HEK293 (cell line): ENCODE data around the gene ANTKMT.
A peak's percentile ranks its signal among the peaks of the same experiment; 100 is the strongest.

ENCODE experiments used
- BCL11A ChIP-seq: fragments of 450-650 bp; formaldehyde crosslinking; IDR thresholded peaks from 2 replicates; pipeline ENCODE4 v1.5.1; 2016; ENCODE audit warnings: low read depth, missing biosample characterization, missing genetic modification characterization
- EGR2 ChIP-seq: fragments of 450-650 bp; formaldehyde crosslinking; IDR thresholded peaks from 2 replicates; pipeline ENCODE4 v1.5.1; 2016; ENCODE audit warnings: low read depth, missing biosample characterization, missing genetic modification characterization
- ELK4 ChIP-seq: IDR thresholded peaks from 2 replicates; pipeline ENCODE4 v1.6.1; 2011; ENCODE audit warnings: mild to moderate bottlenecking, low read depth, low read length, borderline replicate concordance
- KLF1 ChIP-seq: fragments of 450-650 bp; formaldehyde crosslinking; IDR thresholded peaks from 2 replicates; pipeline ENCODE4 v1.5.1; 2016; ENCODE audit warnings: missing biosample characterization, missing genetic modification characterization
- SP2 ChIP-seq: fragments of 450-650 bp; formaldehyde crosslinking; IDR thresholded peaks from 2 replicates; pipeline ENCODE4 v1.5.1; 2016; ENCODE audit warnings: missing biosample characterization, missing genetic modification characterization
- ZBTB44 ChIP-seq: fragments of 450-650 bp; IDR thresholded peaks from 2 replicates; pipeline ENCODE4 v1.5.1; 2018; ENCODE audit warnings: missing biosample characterization, mild to moderate bottlenecking, missing genetic modification characterization
- ZNF157 ChIP-seq: fragments of 450-650 bp; formaldehyde crosslinking; IDR thresholded peaks from 2 replicates; pipeline ENCODE4 v1.5.1; 2016; ENCODE audit warnings: missing biosample characterization, missing genetic modification characterization
- ZNF2 ChIP-seq: fragments of 450-650 bp; formaldehyde crosslinking; IDR thresholded peaks from 2 replicates; pipeline ENCODE4 v1.5.1; 2016; ENCODE audit warnings: missing biosample characterization, missing genetic modification characterization
- ZNF214 ChIP-seq: fragments of 450-650 bp; formaldehyde crosslinking; IDR thresholded peaks from 2 replicates; pipeline ENCODE4 v1.5.1; 2017; ENCODE audit warnings: missing biosample characterization, mild to moderate bottlenecking, missing genetic modification characterization, borderline replicate concordance
- ZNF24 ChIP-seq: fragments of 450-650 bp; formaldehyde crosslinking; IDR thresholded peaks from 2 replicates; pipeline ENCODE4 v1.5.1; 2016; ENCODE audit warnings: missing biosample characterization, missing genetic modification characterization
- ZNF248 ChIP-seq: fragments of 450-650 bp; formaldehyde crosslinking; IDR thresholded peaks from 2 replicates; pipeline ENCODE4 v1.5.1; 2017; ENCODE audit warnings: missing biosample characterization, missing genetic modification characterization
- ZNF335 ChIP-seq: fragments of 450-650 bp; formaldehyde crosslinking; conservative IDR thresholded peaks from 2 replicates; pipeline ENCODE4 v1.5.1; 2016; ENCODE audit warnings: missing biosample characterization, missing genetic modification characterization
- ZNF366 ChIP-seq: fragments of 450-650 bp; formaldehyde crosslinking; conservative IDR thresholded peaks from 2 replicates; pipeline ENCODE4 v1.5.1; 2016; ENCODE audit warnings: missing biosample characterization, missing genetic modification characterization
- ZNF433 ChIP-seq: fragments of 450-650 bp; formaldehyde crosslinking; IDR thresholded peaks from 2 replicates; pipeline ENCODE4 v1.5.1; 2016; ENCODE audit warnings: missing biosample characterization, missing genetic modification characterization, low read depth
- ZNF510 ChIP-seq: fragments of 450-650 bp; formaldehyde crosslinking; IDR thresholded peaks from 2 replicates; pipeline ENCODE4 v1.5.1; 2018; ENCODE audit warnings: mild to moderate bottlenecking, missing genetic modification characterization, missing biosample characterization; ENCODE audit not compliant: insufficient replicate concordance
- ZNF580 ChIP-seq: fragments of 450-650 bp; formaldehyde crosslinking; IDR thresholded peaks from 2 replicates; pipeline ENCODE4 v1.5.1; 2016; ENCODE audit warnings: missing biosample characterization, missing genetic modification characterization
- ZNF596 ChIP-seq: fragments of 450-650 bp; IDR thresholded peaks from 2 replicates; pipeline ENCODE4 v1.5.0; 2018; ENCODE audit warnings: missing biosample characterization, mild to moderate bottlenecking, missing genetic modification characterization, moderate library complexity
- ZNF621 ChIP-seq: fragments of 450-650 bp; formaldehyde crosslinking; IDR thresholded peaks from 2 replicates; pipeline ENCODE4 v1.5.1; 2017; ENCODE audit warnings: missing biosample characterization, missing genetic modification characterization
- ZNF624 ChIP-seq: fragments of 450-650 bp; formaldehyde crosslinking; IDR thresholded peaks from 2 replicates; pipeline ENCODE4 v1.5.1; 2017; ENCODE audit warnings: missing biosample characterization, missing genetic modification characterization
- ZNF660 ChIP-seq: fragments of 450-650 bp; IDR thresholded peaks from 2 replicates; pipeline ENCODE4 v1.5.1; 2018; ENCODE audit warnings: missing biosample characterization, mild to moderate bottlenecking, missing genetic modification characterization
- ZSCAN4 ChIP-seq: fragments of 450-650 bp; formaldehyde crosslinking; IDR thresholded peaks from 2 replicates; pipeline ENCODE4 v1.5.1; 2017; ENCODE audit warnings: missing biosample characterization, missing genetic modification characterization
- ZXDB ChIP-seq: fragments of 450-650 bp; formaldehyde crosslinking; IDR thresholded peaks from 2 replicates; pipeline ENCODE4 v1.5.1; 2016; ENCODE audit warnings: missing biosample characterization, missing genetic modification characterization
- TF ChIP-seq, protein P1 (sequence below): fragments of 450-650 bp; formaldehyde crosslinking; IDR thresholded peaks from 2 replicates; pipeline ENCODE4 v1.5.1; 2016; ENCODE audit warnings: missing biosample characterization, missing genetic modification characterization
- TF ChIP-seq, protein P2 (sequence below): fragments of 450-650 bp; formaldehyde crosslinking; IDR thresholded peaks from 2 replicates; pipeline ENCODE4 v1.5.1; 2017; ENCODE audit warnings: missing biosample characterization, missing genetic modification characterization
- TF ChIP-seq, protein P3 (sequence below): fragments of 450-650 bp; formaldehyde crosslinking; IDR thresholded peaks from 2 replicates; pipeline ENCODE4 v1.5.1; 2016; ENCODE audit warnings: missing biosample characterization, missing genetic modification characterization
- TF ChIP-seq, protein P4 (sequence below): fragments of 450-650 bp; formaldehyde crosslinking; IDR thresholded peaks from 2 replicates; pipeline ENCODE4 v1.5.1; 2017; ENCODE audit warnings: missing biosample characterization, missing genetic modification characterization

The ANTKMT gene

GRCh38 chr16:681746-682427 lies 39.1 kb upstream of the ANTKMT start (continued):
- TF ChIP-seq ZNF580 (peak; percentile 32; the same call in 1 of the 2 replicates), ZNF335 (tag by site-specific recombination) (no peak), ZSCAN4 (tag by site-specific recombination) (peak; percentile 25; the same call in 1 of the 2 replicates), ZNF24 (tag by site-specific recombination) (0 out of 2 replicates have a peak, but pooled peaks have one; percentile 18), ZNF433 (tag by site-specific recombination) (no peak), SP2 (tag by site-specific recombination) (no peak), ZBTB44 (tag by site-specific recombination) (0 out of 2 replicates have a peak, but pooled peaks have one; percentile 47), ELK4 (no peak), ZNF157 (tag by site-specific recombination) (no peak), ZXDB (tag by site-specific recombination) (peak; percentile 82), ZNF214 (tag by site-specific recombination) (no peak), ZNF621 (tag by site-specific recombination) (no peak), ZNF660 (no peak), ZNF248 (no peak), ZNF366 (tag by site-specific recombination) (no peak), KLF1 (peak; percentile 72), EGR2 (tag by site-specific recombination) (peak; percentile 90), ZNF596 (tag by site-specific recombination) (no peak), ZNF510 (tag by site-specific recombination) (no peak), ZNF2 (tag by site-specific recombination) (0 out of 2 replicates have a peak, but pooled peaks have one; percentile 58), ZNF624 (tag by site-specific recombination) (no peak), BCL11A (tag by site-specific recombination) (peak; percentile 85)
- TF ChIP-seq, protein P1, sequence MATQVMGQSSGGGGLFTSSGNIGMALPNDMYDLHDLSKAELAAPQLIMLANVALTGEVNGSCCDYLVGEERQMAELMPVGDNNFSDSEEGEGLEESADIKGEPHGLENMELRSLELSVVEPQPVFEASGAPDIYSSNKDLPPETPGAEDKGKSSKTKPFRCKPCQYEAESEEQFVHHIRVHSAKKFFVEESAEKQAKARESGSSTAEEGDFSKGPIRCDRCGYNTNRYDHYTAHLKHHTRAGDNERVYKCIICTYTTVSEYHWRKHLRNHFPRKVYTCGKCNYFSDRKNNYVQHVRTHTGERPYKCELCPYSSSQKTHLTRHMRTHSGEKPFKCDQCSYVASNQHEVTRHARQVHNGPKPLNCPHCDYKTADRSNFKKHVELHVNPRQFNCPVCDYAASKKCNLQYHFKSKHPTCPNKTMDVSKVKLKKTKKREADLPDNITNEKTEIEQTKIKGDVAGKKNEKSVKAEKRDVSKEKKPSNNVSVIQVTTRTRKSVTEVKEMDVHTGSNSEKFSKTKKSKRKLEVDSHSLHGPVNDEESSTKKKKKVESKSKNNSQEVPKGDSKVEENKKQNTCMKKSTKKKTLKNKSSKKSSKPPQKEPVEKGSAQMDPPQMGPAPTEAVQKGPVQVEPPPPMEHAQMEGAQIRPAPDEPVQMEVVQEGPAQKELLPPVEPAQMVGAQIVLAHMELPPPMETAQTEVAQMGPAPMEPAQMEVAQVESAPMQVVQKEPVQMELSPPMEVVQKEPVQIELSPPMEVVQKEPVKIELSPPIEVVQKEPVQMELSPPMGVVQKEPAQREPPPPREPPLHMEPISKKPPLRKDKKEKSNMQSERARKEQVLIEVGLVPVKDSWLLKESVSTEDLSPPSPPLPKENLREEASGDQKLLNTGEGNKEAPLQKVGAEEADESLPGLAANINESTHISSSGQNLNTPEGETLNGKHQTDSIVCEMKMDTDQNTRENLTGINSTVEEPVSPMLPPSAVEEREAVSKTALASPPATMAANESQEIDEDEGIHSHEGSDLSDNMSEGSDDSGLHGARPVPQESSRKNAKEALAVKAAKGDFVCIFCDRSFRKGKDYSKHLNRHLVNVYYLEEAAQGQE (tag by site-specific recombination) = no peak
- TF ChIP-seq, protein P2, sequence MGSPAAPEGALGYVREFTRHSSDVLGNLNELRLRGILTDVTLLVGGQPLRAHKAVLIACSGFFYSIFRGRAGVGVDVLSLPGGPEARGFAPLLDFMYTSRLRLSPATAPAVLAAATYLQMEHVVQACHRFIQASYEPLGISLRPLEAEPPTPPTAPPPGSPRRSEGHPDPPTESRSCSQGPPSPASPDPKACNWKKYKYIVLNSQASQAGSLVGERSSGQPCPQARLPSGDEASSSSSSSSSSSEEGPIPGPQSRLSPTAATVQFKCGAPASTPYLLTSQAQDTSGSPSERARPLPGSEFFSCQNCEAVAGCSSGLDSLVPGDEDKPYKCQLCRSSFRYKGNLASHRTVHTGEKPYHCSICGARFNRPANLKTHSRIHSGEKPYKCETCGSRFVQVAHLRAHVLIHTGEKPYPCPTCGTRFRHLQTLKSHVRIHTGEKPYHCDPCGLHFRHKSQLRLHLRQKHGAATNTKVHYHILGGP (tag by site-specific recombination) = no peak
- TF ChIP-seq, protein P3, sequence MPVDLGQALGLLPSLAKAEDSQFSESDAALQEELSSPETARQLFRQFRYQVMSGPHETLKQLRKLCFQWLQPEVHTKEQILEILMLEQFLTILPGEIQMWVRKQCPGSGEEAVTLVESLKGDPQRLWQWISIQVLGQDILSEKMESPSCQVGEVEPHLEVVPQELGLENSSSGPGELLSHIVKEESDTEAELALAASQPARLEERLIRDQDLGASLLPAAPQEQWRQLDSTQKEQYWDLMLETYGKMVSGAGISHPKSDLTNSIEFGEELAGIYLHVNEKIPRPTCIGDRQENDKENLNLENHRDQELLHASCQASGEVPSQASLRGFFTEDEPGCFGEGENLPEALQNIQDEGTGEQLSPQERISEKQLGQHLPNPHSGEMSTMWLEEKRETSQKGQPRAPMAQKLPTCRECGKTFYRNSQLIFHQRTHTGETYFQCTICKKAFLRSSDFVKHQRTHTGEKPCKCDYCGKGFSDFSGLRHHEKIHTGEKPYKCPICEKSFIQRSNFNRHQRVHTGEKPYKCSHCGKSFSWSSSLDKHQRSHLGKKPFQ (tag by site-specific recombination) = peak; percentile 11; the same call in 1 of the 2 replicates
- TF ChIP-seq, protein P4, sequence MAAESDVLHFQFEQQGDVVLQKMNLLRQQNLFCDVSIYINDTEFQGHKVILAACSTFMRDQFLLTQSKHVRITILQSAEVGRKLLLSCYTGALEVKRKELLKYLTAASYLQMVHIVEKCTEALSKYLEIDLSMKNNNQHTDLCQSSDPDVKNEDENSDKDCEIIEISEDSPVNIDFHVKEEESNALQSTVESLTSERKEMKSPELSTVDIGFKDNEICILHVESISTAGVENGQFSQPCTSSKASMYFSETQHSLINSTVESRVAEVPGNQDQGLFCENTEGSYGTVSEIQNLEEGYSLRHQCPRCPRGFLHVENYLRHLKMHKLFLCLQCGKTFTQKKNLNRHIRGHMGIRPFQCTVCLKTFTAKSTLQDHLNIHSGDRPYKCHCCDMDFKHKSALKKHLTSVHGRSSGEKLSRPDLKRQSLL (tag by site-specific recombination) = no peak
